ENCODE results near the gene C5orf58.

GRCh38 chr5:170251462-170251861 is 18.7 kb downstream of the C5orf58 start:
- TF ChIP-seq, protein P1, sequence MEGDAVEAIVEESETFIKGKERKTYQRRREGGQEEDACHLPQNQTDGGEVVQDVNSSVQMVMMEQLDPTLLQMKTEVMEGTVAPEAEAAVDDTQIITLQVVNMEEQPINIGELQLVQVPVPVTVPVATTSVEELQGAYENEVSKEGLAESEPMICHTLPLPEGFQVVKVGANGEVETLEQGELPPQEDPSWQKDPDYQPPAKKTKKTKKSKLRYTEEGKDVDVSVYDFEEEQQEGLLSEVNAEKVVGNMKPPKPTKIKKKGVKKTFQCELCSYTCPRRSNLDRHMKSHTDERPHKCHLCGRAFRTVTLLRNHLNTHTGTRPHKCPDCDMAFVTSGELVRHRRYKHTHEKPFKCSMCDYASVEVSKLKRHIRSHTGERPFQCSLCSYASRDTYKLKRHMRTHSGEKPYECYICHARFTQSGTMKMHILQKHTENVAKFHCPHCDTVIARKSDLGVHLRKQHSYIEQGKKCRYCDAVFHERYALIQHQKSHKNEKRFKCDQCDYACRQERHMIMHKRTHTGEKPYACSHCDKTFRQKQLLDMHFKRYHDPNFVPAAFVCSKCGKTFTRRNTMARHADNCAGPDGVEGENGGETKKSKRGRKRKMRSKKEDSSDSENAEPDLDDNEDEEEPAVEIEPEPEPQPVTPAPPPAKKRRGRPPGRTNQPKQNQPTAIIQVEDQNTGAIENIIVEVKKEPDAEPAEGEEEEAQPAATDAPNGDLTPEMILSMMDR (IDR thresholded peaks at IDR 0.05) = no peak
- TF ChIP-seq EZH2phosphoT487 (IDR thresholded peaks at IDR 0.05) = peak; percentile 66

Data from neural progenitor cell (in vitro differentiated cells).